ENCODE measurements around the gene MIS12.

GRCh38 chr17:5485270-5486205 lies 828 bp upstream of the MIS12 start, which contains the start of gene DERL2:
- TF ChIP-seq IRF2 (CRISPR knock-in tag; IDR thresholded peaks at IDR 0.05) (no peak), SMARCA5 (IDR thresholded peaks at IDR 0.05) (no peak), MCM7 (IDR thresholded peaks at IDR 0.05) (no peak)
- TF ChIP-seq, protein P1, sequence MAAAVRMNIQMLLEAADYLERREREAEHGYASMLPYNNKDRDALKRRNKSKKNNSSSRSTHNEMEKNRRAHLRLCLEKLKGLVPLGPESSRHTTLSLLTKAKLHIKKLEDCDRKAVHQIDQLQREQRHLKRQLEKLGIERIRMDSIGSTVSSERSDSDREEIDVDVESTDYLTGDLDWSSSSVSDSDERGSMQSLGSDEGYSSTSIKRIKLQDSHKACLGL (CRISPR knock-in tag; IDR thresholded peaks at IDR 0.05; ENCODE audit: borderline replicate concordance, poor library complexity, severe bottlenecking), result no peak
- TF ChIP-seq, protein P2, sequence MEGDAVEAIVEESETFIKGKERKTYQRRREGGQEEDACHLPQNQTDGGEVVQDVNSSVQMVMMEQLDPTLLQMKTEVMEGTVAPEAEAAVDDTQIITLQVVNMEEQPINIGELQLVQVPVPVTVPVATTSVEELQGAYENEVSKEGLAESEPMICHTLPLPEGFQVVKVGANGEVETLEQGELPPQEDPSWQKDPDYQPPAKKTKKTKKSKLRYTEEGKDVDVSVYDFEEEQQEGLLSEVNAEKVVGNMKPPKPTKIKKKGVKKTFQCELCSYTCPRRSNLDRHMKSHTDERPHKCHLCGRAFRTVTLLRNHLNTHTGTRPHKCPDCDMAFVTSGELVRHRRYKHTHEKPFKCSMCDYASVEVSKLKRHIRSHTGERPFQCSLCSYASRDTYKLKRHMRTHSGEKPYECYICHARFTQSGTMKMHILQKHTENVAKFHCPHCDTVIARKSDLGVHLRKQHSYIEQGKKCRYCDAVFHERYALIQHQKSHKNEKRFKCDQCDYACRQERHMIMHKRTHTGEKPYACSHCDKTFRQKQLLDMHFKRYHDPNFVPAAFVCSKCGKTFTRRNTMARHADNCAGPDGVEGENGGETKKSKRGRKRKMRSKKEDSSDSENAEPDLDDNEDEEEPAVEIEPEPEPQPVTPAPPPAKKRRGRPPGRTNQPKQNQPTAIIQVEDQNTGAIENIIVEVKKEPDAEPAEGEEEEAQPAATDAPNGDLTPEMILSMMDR (IDR thresholded peaks at IDR 0.05 in 2 of 3, conservative IDR thresholded peaks at IDR 0.05 in 1 of 3; ENCODE audit: insufficient read depth in 2 of 3, low read depth in 1 of 3, low read length in 3 of 3), result no peak

Data from K562 (cell line).